Keratinocyte (primary cell): ENCODE measurements around the gene TMBIM4.

Experiments
- CTCF ChIP-seq, 3 experiments: IDR thresholded peaks in 1 of 3; conservative IDR thresholded peaks in 1 of 3; optimal IDR thresholded peaks in 1 of 3; 2 replicates in 2 of 3; 3 replicates in 1 of 3; pipeline versions ENCODE3 to v1.5.1; 2011; ENCODE audit warnings: low read length in 3 of 3, mild to moderate bottlenecking in 3 of 3, moderate library complexity in 2 of 3, control low read depth in 1 of 3, inconsistent platforms in 1 of 3; ENCODE audit not compliant: insufficient read depth in 2 of 3; ENCODE audit errors: extremely low read depth in 1 of 3
- EZH2 ChIP-seq: IDR thresholded peaks from one replicate; pipeline ENCODE4 v1.6.1; 2012; ENCODE audit warnings: inconsistent platforms, mild to moderate bottlenecking, low read length, moderate library complexity

DNA sequence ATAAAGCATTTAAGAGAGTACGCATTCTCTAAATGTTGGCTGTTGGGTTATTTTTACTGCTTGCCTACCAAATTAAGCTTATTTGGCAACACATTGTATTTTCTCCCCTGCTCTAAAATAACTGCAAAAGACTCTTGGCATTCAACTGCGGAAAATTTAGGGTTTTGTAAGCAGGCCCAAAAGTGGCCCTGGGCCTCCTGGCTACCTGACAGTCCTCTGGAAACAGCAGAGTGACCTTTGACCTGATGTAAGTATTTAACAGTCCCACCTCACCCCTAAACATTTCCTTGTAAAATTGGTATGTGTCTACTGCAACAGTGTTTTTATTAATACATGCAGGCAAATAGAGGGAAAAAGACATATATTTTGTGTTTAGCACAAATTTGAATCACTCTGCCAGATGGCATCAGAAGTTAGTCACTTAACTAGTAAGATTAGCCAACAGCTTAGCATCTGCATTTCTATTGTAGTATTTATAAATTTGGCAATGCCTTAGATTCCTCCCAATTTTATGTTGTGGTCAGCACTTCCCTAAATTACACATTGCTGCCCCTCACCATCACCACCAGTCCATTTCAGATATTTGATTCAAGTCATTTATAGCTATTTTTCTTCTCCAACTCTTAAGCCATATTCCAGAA is 50.4 kb downstream of the TMBIM4 start:
- TF ChIP-seq EZH2 (no peak), CTCF (optimal IDR thresholded peaks at IDR 0.05 in 1 of 3, IDR thresholded peaks at IDR 0.05 in 1 of 3, conservative IDR thresholded peaks at IDR 0.05 in 1 of 3; ENCODE audit: extremely low read depth in 1 of 3, insufficient read depth in 2 of 3, low read length in 3 of 3) (no peak)
